GM23338 (cell line): ENCODE data around the gene PDLIM5. TPM values are rescaled to one million over a fixed set of nuclear protein-coding genes. Genes with fewer than 3 reads are reported as not detected.

ENCODE experiments used
- ATAC-seq: fragments of 200-7000 bp; cut with Tn5 transposase; 3 replicates; pipeline ENCODE4 v1.9.1; 2020
- DNase-seq: peaks from one replicate; pipeline ENCODE4 v3.0.0-alpha.2; 2015; ENCODE audit warnings: low spot score
- H2AFZ ChIP-seq: fragments of 200-600 bp; sonication (generic); 2 replicates; pipeline ENCODE4 v1.8.0; 2016; ENCODE audit warnings: antibody characterized with exemption, mild to moderate bottlenecking, moderate library complexity
- H3F3A ChIP-seq: fragments of 200-600 bp; sonication (generic); replicated peaks from 2 replicates; pipeline ENCODE4 v1.8.0; 2017; ENCODE audit warnings: antibody characterized with exemption, mixed run types, low read depth
- H3K27ac ChIP-seq: fragments of 200-600 bp; sonication (generic); 2 replicates; pipeline ENCODE4 v1.6.1; 2016; ENCODE audit warnings: low read depth
- H3K27me3 ChIP-seq: fragments of 200-600 bp; sonication (generic); 2 replicates; pipeline ENCODE4 v1.8.0; 2016; ENCODE audit warnings: mild to moderate bottlenecking, mixed run types, moderate library complexity; ENCODE audit not compliant: insufficient read depth
- H3K36me3 ChIP-seq: fragments of 200-600 bp; sonication (generic); 2 replicates; pipeline ENCODE4 v1.8.0; 2016; ENCODE audit warnings: mild to moderate bottlenecking; ENCODE audit not compliant: insufficient read depth
- H3K4me1 ChIP-seq: fragments of 200-600 bp; sonication (generic); 2 replicates; pipeline ENCODE4 v1.8.0; 2016; ENCODE audit warnings: mild to moderate bottlenecking, moderate library complexity; ENCODE audit not compliant: insufficient read depth
- H3K4me2 ChIP-seq: fragments of 200-600 bp; sonication (generic); 2 replicates; pipeline ENCODE4 v1.7.1; 2017; ENCODE audit warnings: mixed run types
- H3K4me3 ChIP-seq: fragments of 200-600 bp; sonication (generic); 2 replicates; pipeline ENCODE4 v1.6.1; 2016; ENCODE audit warnings: mixed run types
- H3K79me2 ChIP-seq: fragments of 200-600 bp; sonication (generic); replicated peaks from 2 replicates; pipeline ENCODE4 v1.8.0; 2017; ENCODE audit warnings: mild to moderate bottlenecking; ENCODE audit not compliant: insufficient read depth
- H3K9me2 ChIP-seq: fragments of 200-600 bp; sonication (generic); 2 replicates; pipeline ENCODE4 v1.8.0; 2017; ENCODE audit not compliant: insufficient read depth
- H4K20me1 ChIP-seq: fragments of 200-600 bp; sonication (generic); replicated peaks from 2 replicates; pipeline ENCODE4 v1.8.0; 2017; ENCODE audit warnings: mild to moderate bottlenecking; ENCODE audit not compliant: insufficient read depth
- H3K27ac Mint-ChIP-seq: 2 replicates; pipeline ENCODE4 v1.8.0; 2020; ENCODE audit warnings: inconsistent platforms, mild to moderate bottlenecking, moderate library complexity, mixed read lengths
- H3K27me3 Mint-ChIP-seq: 3 replicates; pipeline ENCODE4 v1.8.0; 2022; ENCODE audit warnings: low read depth, mild to moderate bottlenecking, moderate library complexity, mixed read lengths, inconsistent platforms; ENCODE audit not compliant: insufficient read depth, poor library complexity
- H3K36me3 Mint-ChIP-seq: 3 replicates; pipeline ENCODE4 v1.8.0; 2021; ENCODE audit warnings: low read depth, mild to moderate bottlenecking, inconsistent platforms, moderate library complexity, mixed read lengths
- H3K4me1 Mint-ChIP-seq: 3 replicates; pipeline ENCODE4 v1.8.0; 2020; ENCODE audit warnings: mild to moderate bottlenecking, inconsistent platforms, mixed read lengths
- H3K4me3 Mint-ChIP-seq: 3 replicates; pipeline ENCODE4 v1.8.0; 2021; ENCODE audit warnings: moderate library complexity, mild to moderate bottlenecking, inconsistent platforms, mixed read lengths
- H3K9me3 Mint-ChIP-seq: 3 replicates; pipeline ENCODE4 v1.8.0; 2020; ENCODE audit warnings: moderate library complexity, mild to moderate bottlenecking, inconsistent platforms, mixed read lengths
- JUNB ChIP-seq: IDR thresholded peaks from one replicate; pipeline ENCODE4 v1.6.1; 2016; ENCODE audit warnings: antibody characterized with exemption; ENCODE audit not compliant: unreplicated experiment
- NANOG ChIP-seq: IDR thresholded peaks from 2 replicates; pipeline ENCODE4 v1.6.1; 2016; ENCODE audit warnings: antibody characterized with exemption, borderline replicate concordance
- STAT1 ChIP-seq: IDR thresholded peaks from one replicate; pipeline ENCODE4 v1.6.1; 2016; ENCODE audit warnings: antibody characterized with exemption; ENCODE audit not compliant: unreplicated experiment
- ZNF114 ChIP-seq: fragments of 250-450 bp; sonication (Bioruptor Pico); IDR thresholded peaks from 2 replicates; pipeline ENCODE4 v1.5.0; 2020; ENCODE audit warnings: mild to moderate bottlenecking, moderate library complexity
- ZNF331 ChIP-seq: fragments of 250-450 bp; sonication (Bioruptor Pico); IDR thresholded peaks from 2 replicates; pipeline ENCODE4 v1.5.0; 2020; ENCODE audit warnings: low read depth, mild to moderate bottlenecking, moderate library complexity
- polyA plus RNA-seq: library from polyadenylated mRNA; unstranded; fragments of >200 nt; fragmentation: Nextera tagmentation; extraction: Ambion mirVana; gene quantifications from 2 replicates; pipeline ENCODE4 v1.2.1, GENCODE V29; 2016
- total RNA-seq: library from RNA; depleted of rRNA; stranded (reverse); fragments of >200 nt; shearing (Covaris generic); gene quantifications from 2 replicates; pipeline ENCODE4 v1.2.3, GENCODE V29; 2014
- TF ChIP-seq, protein P1 (sequence below): IDR thresholded peaks from 2 replicates; pipeline ENCODE4 v1.6.1; 2016; ENCODE audit warnings: antibody characterized with exemption
- TF ChIP-seq, protein P2 (sequence below), 2 experiments: fragments of 200-600 bp in 1 of 2; sonication (generic) in 1 of 2; conservative IDR thresholded peaks; 2 replicates each; pipeline versions ENCODE4 v1.5.1 to v1.6.1; 2016 to 2017; ENCODE audit warnings: antibody characterized with exemption in 2 of 2, low read depth in 2 of 2, mild to moderate bottlenecking in 2 of 2, moderate library complexity in 1 of 2
- TF ChIP-seq, protein P3 (sequence below): fragments of 250-450 bp; sonication (Bioruptor Pico); IDR thresholded peaks from 2 replicates; pipeline ENCODE4 v1.5.0; 2020; ENCODE audit warnings: mild to moderate bottlenecking, moderate library complexity

The PDLIM5 gene
- total and polyA plus RNA-seq, 2 experiments from 2014 or later: 45.2 to 53.0 TPM

DNA sequence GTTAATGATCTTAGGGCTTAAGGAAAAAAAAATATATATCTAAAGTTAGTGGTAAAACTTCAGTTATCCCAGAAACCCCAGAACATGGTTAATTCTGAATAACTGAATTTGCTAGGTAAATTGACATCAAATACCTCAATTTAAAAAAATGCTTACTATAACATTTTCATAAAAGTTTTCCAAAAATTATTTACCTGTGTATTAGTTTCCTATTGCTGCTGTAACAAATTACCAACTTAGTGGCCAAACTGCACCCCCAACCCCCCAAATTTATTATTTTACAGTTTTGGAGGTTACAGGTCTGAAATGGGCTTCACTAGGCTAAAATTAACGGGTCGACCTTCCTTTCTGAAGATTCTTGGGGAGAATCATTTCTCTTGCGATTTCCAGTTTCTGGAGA, 95.2 kb downstream of the PDLIM5 start (continued):
- TF ChIP-seq, protein P1, sequence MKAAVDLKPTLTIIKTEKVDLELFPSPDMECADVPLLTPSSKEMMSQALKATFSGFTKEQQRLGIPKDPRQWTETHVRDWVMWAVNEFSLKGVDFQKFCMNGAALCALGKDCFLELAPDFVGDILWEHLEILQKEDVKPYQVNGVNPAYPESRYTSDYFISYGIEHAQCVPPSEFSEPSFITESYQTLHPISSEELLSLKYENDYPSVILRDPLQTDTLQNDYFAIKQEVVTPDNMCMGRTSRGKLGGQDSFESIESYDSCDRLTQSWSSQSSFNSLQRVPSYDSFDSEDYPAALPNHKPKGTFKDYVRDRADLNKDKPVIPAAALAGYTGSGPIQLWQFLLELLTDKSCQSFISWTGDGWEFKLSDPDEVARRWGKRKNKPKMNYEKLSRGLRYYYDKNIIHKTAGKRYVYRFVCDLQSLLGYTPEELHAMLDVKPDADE: no peak
- TF ChIP-seq ZNF114 (CRISPR knock-in tag): no peak
- TF ChIP-seq, protein P2, sequence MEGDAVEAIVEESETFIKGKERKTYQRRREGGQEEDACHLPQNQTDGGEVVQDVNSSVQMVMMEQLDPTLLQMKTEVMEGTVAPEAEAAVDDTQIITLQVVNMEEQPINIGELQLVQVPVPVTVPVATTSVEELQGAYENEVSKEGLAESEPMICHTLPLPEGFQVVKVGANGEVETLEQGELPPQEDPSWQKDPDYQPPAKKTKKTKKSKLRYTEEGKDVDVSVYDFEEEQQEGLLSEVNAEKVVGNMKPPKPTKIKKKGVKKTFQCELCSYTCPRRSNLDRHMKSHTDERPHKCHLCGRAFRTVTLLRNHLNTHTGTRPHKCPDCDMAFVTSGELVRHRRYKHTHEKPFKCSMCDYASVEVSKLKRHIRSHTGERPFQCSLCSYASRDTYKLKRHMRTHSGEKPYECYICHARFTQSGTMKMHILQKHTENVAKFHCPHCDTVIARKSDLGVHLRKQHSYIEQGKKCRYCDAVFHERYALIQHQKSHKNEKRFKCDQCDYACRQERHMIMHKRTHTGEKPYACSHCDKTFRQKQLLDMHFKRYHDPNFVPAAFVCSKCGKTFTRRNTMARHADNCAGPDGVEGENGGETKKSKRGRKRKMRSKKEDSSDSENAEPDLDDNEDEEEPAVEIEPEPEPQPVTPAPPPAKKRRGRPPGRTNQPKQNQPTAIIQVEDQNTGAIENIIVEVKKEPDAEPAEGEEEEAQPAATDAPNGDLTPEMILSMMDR (conservative IDR thresholded peaks at IDR 0.05; ENCODE audit: low read depth in 2 of 2): no peak
- no peak for TF ChIP-seq NANOG
- TF ChIP-seq STAT1: no peak
- no peak for TF ChIP-seq ZNF331 (CRISPR knock-in tag)
- no peak for TF ChIP-seq JUNB

DNA sequence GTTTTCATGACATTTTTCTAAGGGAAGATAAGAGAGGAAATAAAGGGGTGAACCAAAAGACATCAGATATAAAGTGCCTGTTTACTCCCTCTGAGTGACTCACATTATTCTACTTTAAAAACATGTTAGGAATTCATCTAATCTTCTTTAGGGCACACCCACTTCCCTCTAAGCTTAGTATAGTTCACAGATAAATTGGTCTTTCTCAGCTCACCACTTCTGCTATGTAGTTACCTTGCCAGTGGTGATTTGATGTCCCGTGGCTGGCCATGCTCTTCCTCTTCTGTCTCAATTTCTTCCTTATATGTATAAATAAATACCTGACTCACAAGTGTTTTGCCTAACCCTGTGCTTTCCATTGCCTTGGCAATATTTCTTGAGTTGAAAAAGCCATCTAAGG, 96.8 kb downstream of the PDLIM5 start:
- Histone ChIP-seq H3K27ac (no peak overlapping the region), H3K4me3 (no peak overlapping the region), H2AFZ (no peak overlapping the region), H3K36me3 (no peaks in the 10 kb centered on the region), H3K9me2 (no peaks in the 10 kb centered on the region), H3K27me3 (no peaks in the 10 kb centered on the region), H3K4me1 (peaks cover 30% of the 10 kb centered on the region), H3K4me2 (no peak overlapping the region), H4K20me1 (no peaks in the 10 kb centered on the region), H3F3A (no peaks in the 10 kb centered on the region), H3K79me2 (no peaks in the 10 kb centered on the region; the same call in 1 of the 2 replicates)
- Mint-ChIP-seq H3K4me1 (peaks cover 18% of the 10 kb centered on the region; the same call in 2 of the 3 replicates), H3K36me3 (peaks cover 5% of the 10 kb centered on the region; the same call in 2 of the 3 replicates), H3K27ac (no peak overlapping the region), H3K4me3 (no peak overlapping the region), H3K9me3 (no peaks in the 10 kb centered on the region), H3K27me3 (peaks cover 2% of the 10 kb centered on the region)
- DNase-seq: peak; percentile 33
- ATAC-seq: peak; percentile 58
- no peak for TF ChIP-seq STAT1
- TF ChIP-seq, protein P3, sequence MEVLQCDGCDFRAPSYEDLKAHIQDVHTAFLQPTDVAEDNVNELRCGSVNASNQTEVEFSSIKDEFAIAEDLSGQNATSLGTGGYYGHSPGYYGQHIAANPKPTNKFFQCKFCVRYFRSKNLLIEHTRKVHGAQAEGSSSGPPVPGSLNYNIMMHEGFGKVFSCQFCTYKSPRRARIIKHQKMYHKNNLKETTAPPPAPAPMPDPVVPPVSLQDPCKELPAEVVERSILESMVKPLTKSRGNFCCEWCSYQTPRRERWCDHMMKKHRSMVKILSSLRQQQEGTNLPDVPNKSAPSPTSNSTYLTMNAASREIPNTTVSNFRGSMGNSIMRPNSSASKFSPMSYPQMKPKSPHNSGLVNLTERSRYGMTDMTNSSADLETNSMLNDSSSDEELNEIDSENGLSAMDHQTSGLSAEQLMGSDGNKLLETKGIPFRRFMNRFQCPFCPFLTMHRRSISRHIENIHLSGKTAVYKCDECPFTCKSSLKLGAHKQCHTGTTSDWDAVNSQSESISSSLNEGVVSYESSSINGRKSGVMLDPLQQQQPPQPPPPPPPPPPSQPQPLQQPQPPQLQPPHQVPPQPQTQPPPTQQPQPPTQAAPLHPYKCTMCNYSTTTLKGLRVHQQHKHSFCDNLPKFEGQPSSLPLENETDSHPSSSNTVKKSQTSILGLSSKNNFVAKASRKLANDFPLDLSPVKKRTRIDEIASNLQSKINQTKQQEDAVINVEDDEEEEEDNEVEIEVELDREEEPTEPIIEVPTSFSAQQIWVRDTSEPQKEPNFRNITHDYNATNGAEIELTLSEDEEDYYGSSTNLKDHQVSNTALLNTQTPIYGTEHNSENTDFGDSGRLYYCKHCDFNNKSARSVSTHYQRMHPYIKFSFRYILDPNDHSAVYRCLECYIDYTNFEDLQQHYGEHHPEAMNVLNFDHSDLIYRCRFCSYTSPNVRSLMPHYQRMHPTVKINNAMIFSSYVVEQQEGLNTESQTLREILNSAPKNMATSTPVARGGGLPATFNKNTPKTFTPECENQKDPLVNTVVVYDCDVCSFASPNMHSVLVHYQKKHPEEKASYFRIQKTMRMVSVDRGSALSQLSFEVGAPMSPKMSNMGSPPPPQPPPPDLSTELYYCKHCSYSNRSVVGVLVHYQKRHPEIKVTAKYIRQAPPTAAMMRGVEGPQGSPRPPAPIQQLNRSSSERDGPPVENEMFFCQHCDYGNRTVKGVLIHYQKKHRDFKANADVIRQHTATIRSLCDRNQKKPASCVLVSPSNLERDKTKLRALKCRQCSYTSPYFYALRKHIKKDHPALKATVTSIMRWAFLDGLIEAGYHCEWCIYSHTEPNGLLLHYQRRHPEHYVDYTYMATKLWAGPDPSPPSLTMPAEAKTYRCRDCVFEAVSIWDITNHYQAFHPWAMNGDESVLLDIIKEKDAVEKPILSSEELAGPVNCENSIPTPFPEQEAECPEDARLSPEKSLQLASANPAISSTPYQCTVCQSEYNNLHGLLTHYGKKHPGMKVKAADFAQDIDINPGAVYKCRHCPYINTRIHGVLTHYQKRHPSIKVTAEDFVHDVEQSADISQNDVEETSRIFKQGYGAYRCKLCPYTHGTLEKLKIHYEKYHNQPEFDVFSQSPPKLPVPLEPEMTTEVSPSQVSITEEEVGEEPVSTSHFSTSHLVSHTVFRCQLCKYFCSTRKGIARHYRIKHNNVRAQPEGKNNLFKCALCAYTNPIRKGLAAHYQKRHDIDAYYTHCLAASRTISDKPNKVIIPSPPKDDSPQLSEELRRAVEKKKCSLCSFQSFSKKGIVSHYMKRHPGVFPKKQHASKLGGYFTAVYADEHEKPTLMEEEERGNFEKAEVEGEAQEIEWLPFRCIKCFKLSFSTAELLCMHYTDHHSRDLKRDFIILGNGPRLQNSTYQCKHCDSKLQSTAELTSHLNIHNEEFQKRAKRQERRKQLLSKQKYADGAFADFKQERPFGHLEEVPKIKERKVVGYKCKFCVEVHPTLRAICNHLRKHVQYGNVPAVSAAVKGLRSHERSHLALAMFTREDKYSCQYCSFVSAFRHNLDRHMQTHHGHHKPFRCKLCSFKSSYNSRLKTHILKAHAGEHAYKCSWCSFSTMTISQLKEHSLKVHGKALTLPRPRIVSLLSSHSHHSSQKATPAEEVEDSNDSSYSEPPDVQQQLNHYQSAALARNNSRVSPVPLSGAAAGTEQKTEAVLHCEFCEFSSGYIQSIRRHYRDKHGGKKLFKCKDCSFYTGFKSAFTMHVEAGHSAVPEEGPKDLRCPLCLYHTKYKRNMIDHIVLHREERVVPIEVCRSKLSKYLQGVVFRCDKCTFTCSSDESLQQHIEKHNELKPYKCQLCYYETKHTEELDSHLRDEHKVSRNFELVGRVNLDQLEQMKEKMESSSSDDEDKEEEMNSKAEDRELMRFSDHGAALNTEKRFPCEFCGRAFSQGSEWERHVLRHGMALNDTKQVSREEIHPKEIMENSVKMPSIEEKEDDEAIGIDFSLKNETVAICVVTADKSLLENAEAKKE: no peak
- no peak for TF ChIP-seq NANOG
